Activated T-helper 1 cell treated with anti-CD3 and anti-CD28 coated beads, Interleukin-12 subunit alpha, Interleukin-12 subunit beta, Interleukin-2, Interleukin-4 antibody, amounts not matched to agents 30 ng/mL and 10 ng/mL and 1 ng/mL, durations not matched to agents 14 hours and 24 hours and 36 hours (primary cell): ENCODE data around the gene PTPRE. TPM values are rescaled to one million over a fixed set of nuclear protein-coding genes. Genes with fewer than 3 reads are reported as not detected.

ENCODE experiments used
- DNase-seq: peaks from one replicate; pipeline ENCODE4 v3.0.0; 2021; ENCODE audit warnings: low spot score
- H3K27ac Mint-ChIP-seq: one replicate; pipeline ENCODE4 v1.8.0; 2021; ENCODE audit warnings: mild to moderate bottlenecking, mixed read lengths
- H3K27me3 Mint-ChIP-seq: one replicate; pipeline ENCODE4 v1.8.0; 2022; ENCODE audit warnings: mild to moderate bottlenecking, moderate library complexity, mixed read lengths; ENCODE audit not compliant: insufficient read depth
- H3K36me3 Mint-ChIP-seq: one replicate; pipeline ENCODE4 v1.8.0; 2021; ENCODE audit warnings: low read depth, mixed read lengths
- H3K4me1 Mint-ChIP-seq: one replicate; pipeline ENCODE4 v1.8.0; 2021; ENCODE audit warnings: low read depth, mixed read lengths
- H3K4me3 Mint-ChIP-seq: one replicate; pipeline ENCODE4 v1.8.0; 2021; ENCODE audit warnings: mild to moderate bottlenecking, moderate library complexity, mixed read lengths
- H3K9me3 Mint-ChIP-seq: one replicate; pipeline ENCODE4 v1.8.0; 2021; ENCODE audit warnings: mixed read lengths
- intact Hi-C: fragments of 100-400 bp; cut with micrococcal nuclease; formaldehyde crosslinking; loops from one replicate; pipeline ENCODE4 v1.15.1; 2024
- total RNA-seq: library from RNA; stranded (reverse); gene quantifications from 2 replicates; pipeline ENCODE4 v1.2.3, GENCODE V29; 2022

PTPRE gene
- total RNA-seq, 1 donor from 2014 or later = 41.8 TPM

GRCh38 chr10:128044961-128045832 lies 138.3 kb downstream of the PTPRE start:
- H3K27me3 Mint-ChIP-seq = no peaks in the 10 kb centered on the region
- DNase-seq = no peak
- peaks cover 30% of the 10 kb centered on the region for H3K4me1 Mint-ChIP-seq
- intact Hi-C loops = loop anchor here (5.0 kb wide), 1 partner anchor 1422 kb away; the partner anchor contains the start of gene MGMT
- no peaks in the 10 kb centered on the region for H3K9me3 Mint-ChIP-seq
- peak overlapping the region; percentile 10 for H3K27ac Mint-ChIP-seq
- H3K36me3 Mint-ChIP-seq = peaks cover 21% of the 10 kb centered on the region
- H3K4me3 Mint-ChIP-seq = no peak overlapping the region

GRCh38 chr10:128045833-128046120 lies 138.9 kb downstream of the PTPRE start:
- H3K36me3 Mint-ChIP-seq = peaks cover 27% of the 10 kb centered on the region
- H3K27me3 Mint-ChIP-seq = no peaks in the 10 kb centered on the region
- peak overlapping the region; percentile 73 for H3K27ac Mint-ChIP-seq
- intact Hi-C loops = loop anchor here (5.0 kb wide), 1 partner anchor 1422 kb away; the partner anchor contains the start of gene MGMT
- no peak overlapping the region for H3K4me3 Mint-ChIP-seq
- H3K4me1 Mint-ChIP-seq = peaks cover 36% of the 10 kb centered on the region
- no peaks in the 10 kb centered on the region for H3K9me3 Mint-ChIP-seq
- no peak for DNase-seq

- intact Hi-C loops = loop anchor here (5.0 kb wide), 1 partner anchor 1421 kb away; the partner anchor contains the start of gene MGMT
- no peaks in the 10 kb centered on the region for H3K9me3 Mint-ChIP-seq
- H3K4me1 Mint-ChIP-seq = peaks cover 41% of the 10 kb centered on the region
- H3K27ac Mint-ChIP-seq = peak overlapping the region; percentile 96
- DNase-seq = no peak
- peak overlapping the region; percentile 66 for H3K4me3 Mint-ChIP-seq
- peaks cover 32% of the 10 kb centered on the region for H3K36me3 Mint-ChIP-seq
- H3K27me3 Mint-ChIP-seq = peaks cover 2% of the 10 kb centered on the region
Measured at GRCh38 chr10:128046156-128046952, 139.5 kb downstream of the PTPRE start.

- peak overlapping the region; percentile 96 for H3K27ac Mint-ChIP-seq
- peak overlapping the region; percentile 94 for H3K4me3 Mint-ChIP-seq
- H3K27me3 Mint-ChIP-seq = peaks cover 2% of the 10 kb centered on the region
- no peak for DNase-seq
- no peaks in the 10 kb centered on the region for H3K9me3 Mint-ChIP-seq
- H3K4me1 Mint-ChIP-seq = peaks cover 47% of the 10 kb centered on the region
- peaks cover 35% of the 10 kb centered on the region for H3K36me3 Mint-ChIP-seq
- intact Hi-C loops = loop anchor here (1.0 to 5.0 kb wide), 7 partner anchors 12 to 1420 kb away; partner anchors contain the start of genes MGMT and MKI67
Measured at GRCh38 chr10:128046953-128047290, 140.0 kb downstream of the PTPRE start.

- H3K27me3 Mint-ChIP-seq = peaks cover 2% of the 10 kb centered on the region
- H3K9me3 Mint-ChIP-seq = no peaks in the 10 kb centered on the region
- H3K4me1 Mint-ChIP-seq = peaks cover 49% of the 10 kb centered on the region
- H3K27ac Mint-ChIP-seq = peak overlapping the region; percentile 96
- intact Hi-C loops = loop anchor here (1.0 to 5.0 kb wide), 7 partner anchors 12 to 1420 kb away; partner anchors contain the start of genes MGMT and MKI67
- DNase-seq = peak; percentile 83
- peaks cover 35% of the 10 kb centered on the region for H3K36me3 Mint-ChIP-seq
- peak overlapping the region; percentile 94 for H3K4me3 Mint-ChIP-seq
Measured at GRCh38 chr10:128047351-128047750, 140.4 kb downstream of the PTPRE start.

- Mint-ChIP-seq H3K27ac (peak overlapping the region; percentile 96), H3K4me3 (peak overlapping the region; percentile 94), H3K27me3 (peaks cover 2% of the 10 kb centered on the region), H3K9me3 (no peaks in the 10 kb centered on the region), H3K4me1 (peaks cover 49% of the 10 kb centered on the region), H3K36me3 (peaks cover 40% of the 10 kb centered on the region)
- DNase-seq = peak; percentile 11
- intact Hi-C loops = loop anchor here (1.0 to 5.0 kb wide), 7 partner anchors 13 to 1419 kb away; partner anchors contain the start of genes MGMT and MKI67
Measured at GRCh38 chr10:128047991-128048818, 141.3 kb downstream of the PTPRE start.

GRCh38 chr10:128048819-128049210 lies 141.9 kb downstream of the PTPRE start:
- no peak for DNase-seq
- intact Hi-C loops = loop anchor here (5.0 kb wide), 1 partner anchor 1418 kb away; the partner anchor contains the start of gene MGMT
- Mint-ChIP-seq H3K4me3 (peak overlapping the region; percentile 94), H3K9me3 (no peaks in the 10 kb centered on the region), H3K4me1 (peaks cover 49% of the 10 kb centered on the region), H3K27me3 (peaks cover 2% of the 10 kb centered on the region), H3K36me3 (peaks cover 40% of the 10 kb centered on the region), H3K27ac (peak overlapping the region; percentile 96)

GRCh38 chr10:128049226-128050120 lies 142.6 kb downstream of the PTPRE start:
- intact Hi-C loops = loop anchor here (5.0 kb wide), 1 partner anchor 1418 kb away; the partner anchor contains the start of gene MGMT
- peaks cover 2% of the 10 kb centered on the region for H3K27me3 Mint-ChIP-seq
- H3K4me3 Mint-ChIP-seq = peak overlapping the region; percentile 94
- no peaks in the 10 kb centered on the region for H3K9me3 Mint-ChIP-seq
- H3K36me3 Mint-ChIP-seq = peaks cover 40% of the 10 kb centered on the region
- DNase-seq = no peak
- H3K27ac Mint-ChIP-seq = peak overlapping the region; percentile 96
- H3K4me1 Mint-ChIP-seq = peaks cover 49% of the 10 kb centered on the region

- intact Hi-C loops = no loop called here
- peaks cover 44% of the 10 kb centered on the region for H3K36me3 Mint-ChIP-seq
- H3K4me3 Mint-ChIP-seq = peak overlapping the region; percentile 94
Measured at GRCh38 chr10:128050121-128050516, 143.2 kb downstream of the PTPRE start.

GRCh38 chr10:128050936-128051335 lies 144.0 kb downstream of the PTPRE start:
- intact Hi-C loops = no loop called here
- Mint-ChIP-seq H3K27ac (no peak overlapping the region), H3K4me1 (peaks cover 49% of the 10 kb centered on the region), H3K9me3 (no peaks in the 10 kb centered on the region), H3K4me3 (no peak overlapping the region), H3K36me3 (peaks cover 52% of the 10 kb centered on the region), H3K27me3 (peaks cover 2% of the 10 kb centered on the region)
- DNase-seq = no peak

More at GRCh38 chr10:128050121-128050516, 143.2 kb downstream of the PTPRE start:
- Mint-ChIP-seq H3K27ac (peak overlapping the region; percentile 28), H3K9me3 (no peaks in the 10 kb centered on the region), H3K4me1 (peaks cover 49% of the 10 kb centered on the region), H3K27me3 (peaks cover 2% of the 10 kb centered on the region)
- DNase-seq = no peak

GRCh38 chr10:128051548-128051947 lies 144.6 kb downstream of the PTPRE start:
- intact Hi-C loops = no loop called here

More at GRCh38 chr10:128051548-128051947, 144.6 kb downstream of the PTPRE start:
- Mint-ChIP-seq H3K27me3 (peaks cover 2% of the 10 kb centered on the region), H3K4me3 (no peak overlapping the region), H3K36me3 (peaks cover 55% of the 10 kb centered on the region), H3K9me3 (no peaks in the 10 kb centered on the region), H3K27ac (no peak overlapping the region), H3K4me1 (peaks cover 49% of the 10 kb centered on the region)
- no peak for DNase-seq
